Cardiac fibroblast (primary cell): Measurements from ENCODE around the gene CCDC187.

Source experiments
- DNase-seq, 2 donors: peaks; one replicate each; pipeline versions ENCODE4 v3.0.0 to v3.0.0-alpha.2; 2010; ENCODE audit warnings: low read depth in 2 of 2
- H3K4me3 ChIP-seq, 2 donors: replicated peaks in 1 of 2; 1 replicate in 1 of 2; 2 replicates in 1 of 2; pipeline ENCODE4 v1.5.1; 2011; ENCODE audit warnings: low read depth in 2 of 2, low read length in 2 of 2, mild to moderate bottlenecking in 2 of 2, moderate library complexity in 1 of 2
- CTCF ChIP-seq: IDR thresholded peaks from one replicate; pipeline ENCODE4 v1.5.1; 2011; ENCODE audit warnings: low read depth, mild to moderate bottlenecking, low read length, inconsistent platforms

Gene CCDC187

GRCh38 chr9:136311051-136312008, 7.4 kb upstream of the CCDC187 start:
- H3K4me3 ChIP-seq = no peak overlapping the region
- no peak for TF ChIP-seq CTCF
- no peak for DNase-seq

- no peak for TF ChIP-seq CTCF
- H3K4me3 ChIP-seq = no peak overlapping the region
- no peak for DNase-seq
These were observed 6.6 kb upstream of the CCDC187 start for GRCh38 chr9:136310273-136311030.

GRCh38 chr9:136309806-136310220, 5.9 kb upstream of the CCDC187 start:
- H3K4me3 ChIP-seq = no peak overlapping the region
- no peak for TF ChIP-seq CTCF
- DNase-seq = no peak

GRCh38 chr9:136309101-136309801, 5.4 kb upstream of the CCDC187 start:
- DNase-seq = no peak
- TF ChIP-seq CTCF = no peak
- no peak overlapping the region for H3K4me3 ChIP-seq

GRCh38 chr9:136308702-136309053, 4.8 kb upstream of the CCDC187 start:
- no peak for DNase-seq
- TF ChIP-seq CTCF = no peak
- H3K4me3 ChIP-seq = no peak overlapping the region

GRCh38 chr9:136308006-136308701, 4.3 kb upstream of the CCDC187 start:
- no peak for DNase-seq
- H3K4me3 ChIP-seq = no peak overlapping the region
- TF ChIP-seq CTCF = no peak
